Spleen (tissue), 7 donors: Measurements from ENCODE around the gene ALDOB.

Experiments
- POLR2AphosphoS5 ChIP-seq, 3 donors: sonication (generic); formaldehyde crosslinking; IDR thresholded peaks; one replicate each; pipeline ENCODE4 v1.5.1; 2017; ENCODE audit warnings: antibody characterized with exemption in 3 of 3
- TF ChIP-seq, protein P1 (sequence below), 11 experiments: fragments of 200-600 bp in 7 of 11; fragments of 450-650 bp in 4 of 11; sonication (generic) in 4 of 11; IDR thresholded peaks in 8 of 11; conservative IDR thresholded peaks in 3 of 11; 1 replicate in 7 of 11; 2 replicates in 4 of 11; pipeline versions ENCODE4 v1.4.0 to v1.8.0; 2016 to 2021; ENCODE audit warnings: antibody characterized with exemption in 11 of 11, inconsistent platforms in 4 of 11, mild to moderate bottlenecking in 1 of 11
- donor health status: DM: no; HTN: no; CAD: no; lungs with moderate emphysema.
- donor health status: DM: no; HTN: no; CAD: no.
- donor health status: DM: no; HTN: no; CAD: no.

DNA sequence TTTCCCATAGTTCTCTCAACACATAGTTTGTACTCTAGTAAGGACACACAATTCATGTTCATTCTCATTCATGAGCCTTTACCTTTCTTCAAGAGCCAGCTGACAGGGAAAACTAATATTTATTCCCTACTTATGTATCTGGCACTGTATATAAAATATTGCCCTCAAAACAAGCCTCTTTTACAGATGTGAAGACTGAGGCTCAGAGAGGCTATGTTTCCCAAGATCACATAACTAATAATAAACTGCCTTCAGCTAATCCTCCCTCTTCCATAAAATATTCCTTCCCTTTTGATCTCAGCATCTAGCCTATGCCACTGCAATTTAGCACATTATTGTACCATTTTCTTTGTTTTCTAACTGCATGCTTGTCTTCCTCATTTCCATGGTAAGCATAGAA, 18.2 kb downstream of the ALDOB start:
- TF ChIP-seq, protein P1, sequence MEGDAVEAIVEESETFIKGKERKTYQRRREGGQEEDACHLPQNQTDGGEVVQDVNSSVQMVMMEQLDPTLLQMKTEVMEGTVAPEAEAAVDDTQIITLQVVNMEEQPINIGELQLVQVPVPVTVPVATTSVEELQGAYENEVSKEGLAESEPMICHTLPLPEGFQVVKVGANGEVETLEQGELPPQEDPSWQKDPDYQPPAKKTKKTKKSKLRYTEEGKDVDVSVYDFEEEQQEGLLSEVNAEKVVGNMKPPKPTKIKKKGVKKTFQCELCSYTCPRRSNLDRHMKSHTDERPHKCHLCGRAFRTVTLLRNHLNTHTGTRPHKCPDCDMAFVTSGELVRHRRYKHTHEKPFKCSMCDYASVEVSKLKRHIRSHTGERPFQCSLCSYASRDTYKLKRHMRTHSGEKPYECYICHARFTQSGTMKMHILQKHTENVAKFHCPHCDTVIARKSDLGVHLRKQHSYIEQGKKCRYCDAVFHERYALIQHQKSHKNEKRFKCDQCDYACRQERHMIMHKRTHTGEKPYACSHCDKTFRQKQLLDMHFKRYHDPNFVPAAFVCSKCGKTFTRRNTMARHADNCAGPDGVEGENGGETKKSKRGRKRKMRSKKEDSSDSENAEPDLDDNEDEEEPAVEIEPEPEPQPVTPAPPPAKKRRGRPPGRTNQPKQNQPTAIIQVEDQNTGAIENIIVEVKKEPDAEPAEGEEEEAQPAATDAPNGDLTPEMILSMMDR (IDR thresholded peaks at IDR 0.05 in 8 of 11, conservative IDR thresholded peaks at IDR 0.05 in 3 of 11), result no peak
- TF ChIP-seq POLR2AphosphoS5 (IDR thresholded peaks at IDR 0.05), result no peak
